Ectodermal cell (in vitro differentiated cells): ENCODE results near the gene DRICH1.

Source experiments
- H3K27ac ChIP-seq: 2 replicates; pipeline ENCODE4 v1.7.0; 2013; ENCODE audit warnings: mild to moderate bottlenecking, low read depth, low read length; ENCODE audit not compliant: insufficient read depth, poor library complexity, severe bottlenecking
- H3K27me3 ChIP-seq: 2 replicates; pipeline ENCODE4 v1.7.0; 2013; ENCODE audit warnings: mild to moderate bottlenecking, low read length; ENCODE audit not compliant: insufficient read depth, control insufficient read depth, poor library complexity, severe bottlenecking
- H3K36me3 ChIP-seq: one replicate; pipeline ENCODE4 v1.7.0; 2013; ENCODE audit warnings: low read length; ENCODE audit not compliant: control insufficient read depth, insufficient read depth
- H3K4me1 ChIP-seq: one replicate; pipeline ENCODE4 v1.7.0; 2013; ENCODE audit warnings: low read length; ENCODE audit not compliant: control insufficient read depth, insufficient read depth
- H3K4me3 ChIP-seq: 2 replicates; pipeline ENCODE4 v1.7.0; 2013; ENCODE audit warnings: low read depth, low read length, control low read depth; ENCODE audit not compliant: insufficient read depth
- H3K9me3 ChIP-seq: 2 replicates; pipeline ENCODE4 v1.7.0; 2013; ENCODE audit warnings: mild to moderate bottlenecking, low read length, moderate library complexity; ENCODE audit not compliant: control insufficient read depth
- WGBS, 2 experiments: methylation state at CpG; one replicate each; pipeline ENCODE4 v1.1.7; 2013; ENCODE audit warnings: missing lambda C conversion rate in 2 of 2; 5-methylcytosine and 5-hydroxymethylcytosine counted together

The DRICH1 gene

GRCh38 chr22:23621082-23621780 is 10.9 kb downstream of the DRICH1 start:
- Histone ChIP-seq H3K4me3 (no peak overlapping the region), H3K27me3 (no peaks in the 10 kb centered on the region), H3K4me1 (peaks cover 10% of the 10 kb centered on the region), H3K9me3 (no peaks in the 10 kb centered on the region), H3K36me3 (no peaks in the 10 kb centered on the region), H3K27ac (no peak overlapping the region)
- 90 to 92% methylated on average over 9 of the region's 9 CpGs for WGBS, 2 experiments

- peaks cover 6% of the 10 kb centered on the region for H3K4me1 ChIP-seq
- 79 to 86% methylated on average over 7 of the region's 7 CpGs for WGBS, 2 experiments
- no peak overlapping the region for H3K27ac ChIP-seq
Measured at GRCh38 chr22:23613193-23613972, 18.7 kb downstream of the DRICH1 start.

GRCh38 chr22:23609983-23610781 is 21.9 kb downstream of the DRICH1 start:
- Histone ChIP-seq H3K9me3 (no peaks in the 10 kb centered on the region), H3K27me3 (no peaks in the 10 kb centered on the region), H3K36me3 (no peaks in the 10 kb centered on the region), H3K27ac (no peak overlapping the region), H3K4me3 (no peak overlapping the region), H3K4me1 (peaks cover 6% of the 10 kb centered on the region)
- 87 to 89% methylated on average over 12 of the region's 12 CpGs for WGBS, 2 experiments

More at GRCh38 chr22:23613193-23613972, 18.7 kb downstream of the DRICH1 start:
- H3K36me3 ChIP-seq = no peaks in the 10 kb centered on the region
- no peak overlapping the region for H3K4me3 ChIP-seq
- H3K27me3 ChIP-seq = no peaks in the 10 kb centered on the region
- H3K9me3 ChIP-seq = no peaks in the 10 kb centered on the region

- peaks cover 6% of the 10 kb centered on the region for H3K4me1 ChIP-seq
- no peak overlapping the region for H3K27ac ChIP-seq
- no peaks in the 10 kb centered on the region for H3K27me3 ChIP-seq
- H3K4me3 ChIP-seq = no peak overlapping the region
- WGBS, 2 experiments = 29 to 30% methylated on average over 6 of the region's 6 CpGs
- H3K36me3 ChIP-seq = no peaks in the 10 kb centered on the region
- no peaks in the 10 kb centered on the region for H3K9me3 ChIP-seq
Measured at GRCh38 chr22:23608583-23608982, 23.5 kb downstream of the DRICH1 start.

- Histone ChIP-seq H3K27ac (no peak overlapping the region), H3K4me3 (no peak overlapping the region), H3K4me1 (peaks cover 6% of the 10 kb centered on the region), H3K9me3 (no peaks in the 10 kb centered on the region), H3K27me3 (no peaks in the 10 kb centered on the region), H3K36me3 (no peaks in the 10 kb centered on the region)
- 86% methylated on average over 20 of the region's 20 CpGs for WGBS, 2 experiments
Measured at GRCh38 chr22:23606204-23607131, 25.7 kb downstream of the DRICH1 start.

GRCh38 chr22:23604939-23605712 is 27.0 kb downstream of the DRICH1 start:
- 86 to 89% methylated on average over 8 of the region's 8 CpGs for WGBS, 2 experiments
- Histone ChIP-seq H3K4me3 (no peak overlapping the region), H3K27ac (no peak overlapping the region), H3K4me1 (peaks cover 6% of the 10 kb centered on the region), H3K9me3 (no peaks in the 10 kb centered on the region), H3K27me3 (no peaks in the 10 kb centered on the region), H3K36me3 (no peaks in the 10 kb centered on the region)

- no peak overlapping the region for H3K27ac ChIP-seq
- H3K4me3 ChIP-seq = no peak overlapping the region
- H3K4me1 ChIP-seq = no peaks in the 10 kb centered on the region
- 84 to 86% methylated on average over 7 of the region's 7 CpGs for whole genome bisulfite sequencing, 2 experiments
- H3K36me3 ChIP-seq = no peaks in the 10 kb centered on the region
- H3K9me3 ChIP-seq = no peaks in the 10 kb centered on the region
- H3K27me3 ChIP-seq = no peaks in the 10 kb centered on the region
Measured at GRCh38 chr22:23603266-23603665, 28.9 kb downstream of the DRICH1 start.

- no peak overlapping the region for H3K4me3 ChIP-seq
- H3K27me3 ChIP-seq = no peaks in the 10 kb centered on the region
- no peaks in the 10 kb centered on the region for H3K9me3 ChIP-seq
- 92 to 95% methylated on average over 9 of the region's 9 CpGs for WGBS, 2 experiments
- H3K36me3 ChIP-seq = no peaks in the 10 kb centered on the region
- no peaks in the 10 kb centered on the region for H3K4me1 ChIP-seq
- no peak overlapping the region for H3K27ac ChIP-seq
Measured at GRCh38 chr22:23598805-23599518, 33.2 kb downstream of the DRICH1 start.
